GM18909 (cell line): ENCODE results near the gene PLXNA1.

Source experiments
- ATAC-seq: cut with Tn5 transposase; IDR thresholded peaks from one replicate; pipeline ENCODE4 v1.9.1; 2021; ENCODE audit warnings: mild to moderate bottlenecking; ENCODE audit not compliant: unreplicated experiment, poor library complexity

Gene PLXNA1

GRCh38 chr3:126952261-126952982 is 30.5 kb upstream of the PLXNA1 start:
- ATAC-seq: no peak

GRCh38 chr3:126952983-126953660 is 29.8 kb upstream of the PLXNA1 start:
- no peak for ATAC-seq

GRCh38 chr3:126954141-126954842 is 28.6 kb upstream of the PLXNA1 start:
- peak; percentile 57 for ATAC-seq

- peak; percentile 53 for ATAC-seq
Measured at GRCh38 chr3:126955004-126955790, 27.7 kb upstream of the PLXNA1 start.

DNA sequence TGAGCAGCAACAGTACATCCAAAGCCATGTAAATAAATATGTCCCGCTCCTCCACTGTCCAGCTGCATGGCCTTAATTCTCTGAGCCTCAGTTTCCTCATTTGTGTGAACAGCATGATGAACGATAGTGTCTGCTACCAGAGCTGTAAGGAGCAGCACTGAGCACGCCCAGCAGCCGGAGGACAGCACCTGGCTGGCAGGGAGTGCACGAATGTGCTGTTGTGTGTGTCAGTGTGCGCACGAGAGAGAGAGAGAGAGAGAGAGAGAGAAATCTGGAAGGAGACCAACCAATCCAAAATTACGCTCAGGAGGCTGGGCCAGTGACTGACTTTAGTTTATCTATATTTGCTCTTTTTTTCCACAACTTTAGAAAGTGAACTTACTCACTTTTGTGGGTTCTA is 26.6 kb upstream of the PLXNA1 start:
- no peak for ATAC-seq

DNA sequence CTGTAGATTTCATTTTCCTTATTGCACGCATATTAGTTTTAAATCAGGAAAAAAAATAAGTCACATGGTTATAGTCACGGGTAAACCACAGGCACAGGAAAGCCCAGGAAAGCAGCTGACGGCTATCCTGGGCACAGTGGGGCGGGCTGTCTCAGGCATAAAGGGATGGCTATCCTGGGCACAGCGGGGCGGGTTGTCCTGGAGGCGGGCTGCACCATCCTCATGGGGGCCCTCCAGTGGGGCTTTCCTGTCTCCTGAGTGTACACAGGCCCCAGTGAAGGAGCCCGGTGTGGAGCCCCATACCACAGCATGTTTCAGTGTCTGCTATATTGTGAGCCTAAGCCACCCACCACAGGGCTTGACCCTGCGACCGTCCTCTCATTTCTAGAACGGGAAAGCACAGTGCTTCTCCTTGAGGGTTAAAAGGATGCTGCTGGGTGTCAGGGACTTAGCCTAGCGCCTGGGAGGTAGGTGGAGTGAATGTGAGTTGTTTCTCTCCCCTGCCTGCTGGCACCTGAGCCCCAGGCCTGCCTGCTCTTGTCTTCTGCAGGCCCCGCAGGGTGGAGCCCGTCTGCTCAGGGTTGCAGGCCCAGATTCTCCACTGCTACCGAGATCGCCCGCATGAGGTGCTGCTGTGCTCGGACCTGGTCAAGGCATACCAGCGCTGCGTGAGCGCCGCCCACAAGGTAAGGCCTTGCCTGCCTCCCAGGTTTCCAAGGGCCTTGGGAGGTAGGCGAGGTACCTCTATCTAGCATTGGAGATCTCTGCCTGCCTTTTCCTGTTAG is 25.9 kb upstream of the PLXNA1 start:
- ATAC-seq: no peak

GRCh38 chr3:126957776-126958637 is 24.9 kb upstream of the PLXNA1 start:
- ATAC-seq: no peak

DNA sequence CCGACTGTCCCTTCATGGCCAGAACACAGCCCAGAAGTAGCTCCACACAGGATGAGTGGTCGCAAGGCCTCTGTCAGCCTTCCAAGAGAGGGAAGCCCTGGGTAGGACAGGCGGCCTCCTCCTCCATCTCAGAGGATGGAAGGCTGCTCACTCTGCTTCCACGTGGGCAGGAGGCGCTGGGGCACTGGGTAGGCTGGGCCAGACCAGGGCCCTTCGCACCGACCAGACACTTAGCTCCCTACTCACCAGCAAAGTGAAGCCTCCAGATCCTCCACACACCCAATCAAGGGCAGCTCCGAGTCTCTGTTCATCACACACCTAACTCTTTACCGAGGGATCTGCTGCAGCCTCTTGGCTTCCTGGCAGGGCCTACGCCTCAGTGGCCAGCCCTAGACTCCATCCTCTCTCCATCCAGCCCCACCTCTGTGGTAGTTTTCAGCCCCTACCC is 24.3 kb upstream of the PLXNA1 start:
- ATAC-seq: no peak

DNA sequence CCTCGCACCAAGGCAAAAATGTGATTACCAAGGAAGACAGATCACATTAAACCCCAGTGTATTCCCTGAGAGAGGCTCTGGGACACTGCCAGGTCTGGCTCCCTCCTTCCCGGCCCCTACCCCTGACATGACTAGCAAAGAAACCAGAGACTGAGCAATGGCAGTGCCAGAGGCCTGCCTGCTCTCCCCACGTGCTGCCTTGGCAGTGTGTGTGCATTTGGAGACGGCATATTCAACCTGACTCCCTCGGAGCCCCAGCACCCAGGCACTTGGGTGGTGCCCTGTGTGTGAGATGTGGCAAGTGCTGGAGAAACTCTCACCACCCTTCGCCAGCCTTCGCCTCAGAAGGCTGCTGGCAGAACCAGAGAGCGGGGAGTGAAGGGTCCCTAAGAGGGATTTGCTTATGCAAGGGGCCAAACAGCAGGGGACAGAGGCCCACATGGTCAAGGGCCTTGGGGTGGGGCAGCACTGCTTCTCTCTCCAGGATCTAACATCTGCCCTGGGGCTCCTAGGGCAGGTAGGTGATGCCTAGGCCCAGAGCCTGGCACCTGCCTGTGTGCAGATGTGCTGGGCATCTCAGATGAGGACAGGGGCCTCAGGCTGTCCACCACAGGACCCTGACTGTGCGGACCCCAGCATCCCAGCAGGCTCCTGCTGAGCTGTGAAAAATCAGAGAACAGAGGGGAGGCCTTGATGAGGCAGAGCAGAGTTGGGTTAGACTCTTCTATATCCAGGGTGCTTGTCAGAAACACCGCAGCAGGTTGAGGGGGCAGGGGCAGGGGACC is 23.6 kb upstream of the PLXNA1 start:
- ATAC-seq: no peak

DNA sequence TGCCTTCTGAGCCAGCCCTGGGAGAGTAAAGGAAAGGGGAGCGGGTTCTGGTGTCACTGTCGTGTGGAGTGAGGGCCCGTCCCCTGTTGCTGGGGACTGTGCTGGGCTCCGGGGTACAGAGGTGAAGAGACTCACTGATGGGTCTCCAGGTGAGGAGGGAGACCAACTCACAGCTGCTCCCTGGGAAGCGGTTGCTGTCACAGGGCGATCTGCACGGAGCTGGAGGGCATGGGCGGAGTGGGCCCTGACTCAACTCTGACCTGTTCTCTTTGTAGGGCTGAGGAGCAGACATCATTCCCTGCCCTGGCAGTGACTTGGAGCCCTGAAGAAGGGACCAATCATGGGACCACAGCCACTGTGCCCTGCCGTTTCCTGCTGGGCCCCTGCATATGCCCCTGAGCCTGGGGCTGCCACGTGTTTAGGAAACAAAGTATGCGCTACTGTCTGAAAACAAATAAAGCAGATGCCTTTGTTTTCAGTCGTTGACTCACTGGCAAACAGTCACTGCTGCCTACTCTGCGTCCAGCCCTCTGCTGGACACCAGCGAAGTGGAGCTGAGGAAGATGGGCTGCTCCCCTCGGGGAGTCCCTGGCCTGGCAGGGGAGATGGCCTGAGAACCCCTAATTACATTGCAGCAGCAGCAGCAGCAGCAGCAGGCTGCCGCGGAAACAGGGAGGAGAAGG is 22.9 kb upstream of the PLXNA1 start:
- ATAC-seq: no peak

GRCh38 chr3:126960604-126960995 is 22.3 kb upstream of the PLXNA1 start:
- no peak for ATAC-seq

GRCh38 chr3:126961191-126961790 is 21.6 kb upstream of the PLXNA1 start:
- ATAC-seq: peak; percentile 62

GRCh38 chr3:126961791-126962461 is 21.0 kb upstream of the PLXNA1 start:
- no peak for ATAC-seq

DNA sequence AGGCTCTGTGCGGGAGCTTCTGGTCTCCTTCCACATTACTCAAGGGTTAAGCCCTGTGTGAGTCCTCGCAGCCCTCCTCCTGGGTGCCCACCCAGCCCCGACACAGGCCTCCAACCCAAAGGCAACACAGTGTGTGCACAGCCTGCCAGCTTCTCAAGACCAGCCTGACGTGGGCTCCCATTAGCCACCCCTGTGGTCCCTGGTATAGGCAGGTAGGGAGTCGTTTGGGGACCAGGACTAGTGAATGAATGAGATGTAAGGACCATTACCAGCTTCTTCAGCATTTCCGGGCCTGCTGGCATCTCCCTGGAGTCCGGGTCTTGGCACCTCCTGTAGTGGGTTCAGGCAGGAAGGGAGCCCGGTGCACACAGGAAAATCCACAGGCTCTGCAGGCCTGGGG is 20.2 kb upstream of the PLXNA1 start:
- no peak for ATAC-seq

DNA sequence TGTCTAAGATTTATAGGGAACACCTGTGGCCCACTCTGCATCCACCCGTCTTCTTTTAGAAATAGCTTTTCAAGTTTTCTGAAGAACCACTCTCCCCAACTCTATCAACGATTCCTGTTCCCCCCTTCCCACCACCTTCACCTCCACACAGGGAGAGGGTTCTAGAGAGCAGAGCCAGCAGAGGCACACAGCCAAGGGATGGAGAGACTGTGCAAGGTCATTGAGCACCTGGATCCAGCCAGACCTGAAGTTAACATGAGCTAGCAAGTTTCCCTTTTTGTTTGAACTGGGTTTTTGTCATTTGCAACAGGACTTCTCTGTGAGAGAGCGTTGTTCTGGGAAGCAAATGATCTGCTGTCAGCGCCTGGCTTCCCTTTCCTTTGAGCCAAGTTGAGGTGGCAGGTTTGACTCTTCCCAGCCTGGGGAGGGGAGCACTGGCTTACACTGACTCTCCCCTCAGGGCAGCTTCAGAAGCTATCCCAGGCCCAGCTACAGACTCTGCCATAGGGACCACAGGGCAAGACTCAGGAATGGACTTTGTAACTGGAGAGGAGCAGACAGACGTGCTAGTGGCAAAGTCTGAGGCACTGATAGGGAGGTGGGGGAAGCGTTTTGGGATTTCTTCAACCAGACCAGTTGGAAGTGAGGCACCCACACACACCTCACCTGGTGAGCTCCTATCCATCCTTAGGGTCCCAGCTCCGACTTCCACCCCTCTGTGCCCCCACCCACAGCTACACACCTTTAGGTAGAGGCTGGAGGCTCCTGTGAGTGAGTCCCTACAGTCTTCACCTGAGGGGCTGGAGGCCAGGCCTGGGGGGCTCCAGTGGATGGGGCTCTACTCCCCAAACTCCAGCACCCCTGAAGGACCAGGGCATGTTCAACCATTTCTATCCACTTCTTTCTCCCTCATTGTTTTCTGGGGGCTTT is 19.4 kb upstream of the PLXNA1 start:
- no peak for ATAC-seq

GRCh38 chr3:126964261-126964660 is 18.7 kb upstream of the PLXNA1 start:
- no peak for ATAC-seq
